ENCODE measurements around the gene MRPS34. TPM values are rescaled to one million over a fixed set of nuclear protein-coding genes. Genes with fewer than 3 reads are reported as not detected.
"Not testable (repeated sequence)": the region's sequence is repeated elsewhere in the genome, so short reads cannot be mapped to it uniquely, and the experiment has no call there.

MRPS34 gene
- total RNA-seq, 1 experiment from 2014 or later = 132 TPM

GRCh38 chr16:1734123-1734522 is 38.8 kb downstream of the MRPS34 start:
- Histone ChIP-seq H3K9me3 (replicated peaks) (peaks cover 5% of the 10 kb centered on the region), H3K36me3 (peaks cover 47% of the 10 kb centered on the region), H3K27ac (no peak overlapping the region), H3K4me1 (replicated peaks) (no peaks in the 10 kb centered on the region), H3K27me3 (replicated peaks) (no peaks in the 10 kb centered on the region), H3K4me3 (no peak overlapping the region)
- DNase-seq (ENCODE audit: low read depth in 1 of 2, low spot score in 2 of 2) = no peak

- H3K27ac ChIP-seq; H3K27me3 ChIP-seq (replicated peaks); H3K4me1 ChIP-seq (replicated peaks); H3K4me3 ChIP-seq; H3K9me3 ChIP-seq (replicated peaks); DNase-seq (ENCODE audit: low read depth in 1 of 2, low spot score in 2 of 2): not testable (repeated sequence)
- peaks cover 58% of the 10 kb centered on the region for H3K36me3 ChIP-seq
These were observed 40.4 kb downstream of the MRPS34 start for GRCh38 chr16:1732551-1732987.

- DNase-seq (ENCODE audit: low read depth in 1 of 2, low spot score in 2 of 2) = no peak
- Histone ChIP-seq H3K27ac (no peak overlapping the region), H3K9me3 (replicated peaks) (peaks cover 5% of the 10 kb centered on the region), H3K36me3 (peaks cover 63% of the 10 kb centered on the region), H3K27me3 (replicated peaks) (no peaks in the 10 kb centered on the region), H3K4me3 (no peak overlapping the region), H3K4me1 (replicated peaks) (no peaks in the 10 kb centered on the region)
These were observed 40.9 kb downstream of the MRPS34 start for GRCh38 chr16:1732071-1732470.

DNA sequence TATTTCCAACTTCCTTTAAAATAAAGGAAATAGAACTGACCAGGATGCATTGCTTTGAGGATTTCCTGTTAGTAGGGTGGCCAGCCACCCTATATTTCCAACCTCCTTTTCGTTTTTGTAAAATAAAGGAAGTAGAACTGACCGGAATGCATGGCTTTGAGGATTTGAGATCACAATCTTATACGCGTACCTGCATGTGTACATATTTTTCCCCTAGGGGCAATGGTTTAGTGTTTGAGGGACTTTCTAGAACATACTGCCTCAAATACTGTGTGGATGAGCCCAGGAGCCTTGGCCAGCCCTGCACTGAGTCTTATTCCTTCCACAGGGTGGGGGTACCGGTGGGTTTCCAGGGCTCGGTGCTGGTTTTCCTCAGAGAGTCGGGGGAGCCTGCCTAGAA is 41.3 kb downstream of the MRPS34 start:
- no peaks in the 10 kb centered on the region for H3K4me1 ChIP-seq (replicated peaks)
- H3K36me3 ChIP-seq = peaks cover 67% of the 10 kb centered on the region
- peaks cover 5% of the 10 kb centered on the region for H3K9me3 ChIP-seq (replicated peaks)

GRCh38 chr16:1731073-1731472 is 41.9 kb downstream of the MRPS34 start:
- Histone ChIP-seq H3K27me3 (replicated peaks) (no peaks in the 10 kb centered on the region), H3K4me3 (no peak overlapping the region), H3K9me3 (replicated peaks) (peaks cover 5% of the 10 kb centered on the region), H3K4me1 (replicated peaks) (no peaks in the 10 kb centered on the region), H3K36me3 (peaks cover 73% of the 10 kb centered on the region), H3K27ac (no peak overlapping the region)
- DNase-seq (ENCODE audit: low read depth in 1 of 2, low spot score in 2 of 2) = no peak

More for the DNA sequence above, 41.3 kb downstream of the MRPS34 start:
- Histone ChIP-seq H3K27me3 (replicated peaks) (no peaks in the 10 kb centered on the region), H3K4me3 (no peak overlapping the region), H3K27ac (no peak overlapping the region)
- no peak for DNase-seq (ENCODE audit: low read depth in 1 of 2, low spot score in 2 of 2)

DNA sequence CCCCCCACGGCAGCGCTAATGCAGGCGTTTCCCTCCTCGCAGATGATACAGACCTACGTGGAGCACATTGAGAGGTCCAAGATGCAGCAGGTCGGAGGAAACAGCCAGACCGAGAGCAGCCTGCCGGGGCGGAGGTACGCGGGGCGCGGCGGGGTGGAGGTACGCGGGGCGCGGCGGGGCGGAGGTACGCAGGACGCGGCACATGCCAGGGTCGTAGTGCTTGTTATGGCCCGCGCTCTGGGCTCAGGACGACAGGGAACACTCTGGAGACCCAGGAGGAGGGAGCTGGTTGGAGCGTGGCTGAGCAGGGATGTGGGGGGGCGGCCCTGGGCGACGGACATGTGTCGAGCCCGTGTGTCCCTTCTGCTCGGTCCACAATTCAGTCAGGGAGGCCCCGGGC is 43.5 kb downstream of the MRPS34 start:
- DNase-seq (ENCODE audit: low read depth in 1 of 2, low spot score in 2 of 2) = no peak
- peaks cover 75% of the 10 kb centered on the region for H3K36me3 ChIP-seq
- H3K4me3 ChIP-seq = no peak overlapping the region
- H3K9me3 ChIP-seq (replicated peaks) = no peaks in the 10 kb centered on the region
- no peaks in the 10 kb centered on the region for H3K27me3 ChIP-seq (replicated peaks)
- no peak overlapping the region for H3K27ac ChIP-seq
- no peaks in the 10 kb centered on the region for H3K4me1 ChIP-seq (replicated peaks)

GRCh38 chr16:1729026-1729425 is 43.9 kb downstream of the MRPS34 start:
- Histone ChIP-seq H3K27ac (no peak overlapping the region), H3K36me3 (peaks cover 75% of the 10 kb centered on the region), H3K4me3 (no peak overlapping the region), H3K4me1 (replicated peaks) (no peaks in the 10 kb centered on the region), H3K9me3 (replicated peaks) (no peaks in the 10 kb centered on the region), H3K27me3 (replicated peaks) (no peaks in the 10 kb centered on the region)
- DNase-seq (ENCODE audit: low read depth in 1 of 2, low spot score in 2 of 2) = no peak

- Histone ChIP-seq H3K4me3 (no peak overlapping the region), H3K27ac (no peak overlapping the region), H3K4me1 (replicated peaks) (peaks cover 9% of the 10 kb centered on the region), H3K27me3 (replicated peaks) (no peaks in the 10 kb centered on the region), H3K36me3 (peaks cover 66% of the 10 kb centered on the region), H3K9me3 (replicated peaks) (no peaks in the 10 kb centered on the region)
- no peak for DNase-seq (ENCODE audit: low read depth in 1 of 2, low spot score in 2 of 2)
These were observed 45.0 kb downstream of the MRPS34 start for GRCh38 chr16:1727651-1728624.

- Histone ChIP-seq H3K27me3 (replicated peaks) (no peaks in the 10 kb centered on the region), H3K4me1 (replicated peaks) (peaks cover 17% of the 10 kb centered on the region), H3K4me3 (no peak overlapping the region), H3K36me3 (peaks cover 59% of the 10 kb centered on the region), H3K27ac (no peak overlapping the region), H3K9me3 (replicated peaks) (no peaks in the 10 kb centered on the region)
- no peak for DNase-seq (ENCODE audit: low read depth in 1 of 2, low spot score in 2 of 2)
These were observed 46.1 kb downstream of the MRPS34 start for GRCh38 chr16:1726661-1727502.

DNA sequence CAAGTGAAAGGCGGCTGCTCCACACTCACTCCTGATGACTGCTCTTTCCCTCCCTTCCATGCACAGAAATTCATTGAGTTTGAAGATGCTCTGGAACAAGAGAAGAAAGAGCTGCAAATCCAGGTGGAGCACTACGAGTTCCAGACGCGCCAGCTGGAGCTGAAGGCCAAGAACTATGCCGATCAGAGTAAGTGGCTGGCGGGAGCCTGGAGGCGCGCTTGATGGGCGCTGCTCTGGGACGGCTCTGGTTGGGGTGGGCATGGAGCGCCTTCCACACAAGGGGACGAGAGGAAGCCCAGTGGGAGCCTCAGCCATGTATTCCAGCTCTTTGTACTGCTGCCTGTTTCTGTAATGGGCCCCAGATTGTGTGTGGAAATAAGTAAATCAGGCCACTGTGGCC is 48.4 kb downstream of the MRPS34 start:
- DNase-seq (ENCODE audit: low read depth in 1 of 2, low spot score in 2 of 2) = no peak
- Histone ChIP-seq H3K4me1 (replicated peaks) (peaks cover 33% of the 10 kb centered on the region), H3K9me3 (replicated peaks) (no peaks in the 10 kb centered on the region), H3K27ac (no peak overlapping the region), H3K4me3 (no peak overlapping the region), H3K27me3 (replicated peaks) (no peaks in the 10 kb centered on the region), H3K36me3 (peaks cover 45% of the 10 kb centered on the region)

DNA sequence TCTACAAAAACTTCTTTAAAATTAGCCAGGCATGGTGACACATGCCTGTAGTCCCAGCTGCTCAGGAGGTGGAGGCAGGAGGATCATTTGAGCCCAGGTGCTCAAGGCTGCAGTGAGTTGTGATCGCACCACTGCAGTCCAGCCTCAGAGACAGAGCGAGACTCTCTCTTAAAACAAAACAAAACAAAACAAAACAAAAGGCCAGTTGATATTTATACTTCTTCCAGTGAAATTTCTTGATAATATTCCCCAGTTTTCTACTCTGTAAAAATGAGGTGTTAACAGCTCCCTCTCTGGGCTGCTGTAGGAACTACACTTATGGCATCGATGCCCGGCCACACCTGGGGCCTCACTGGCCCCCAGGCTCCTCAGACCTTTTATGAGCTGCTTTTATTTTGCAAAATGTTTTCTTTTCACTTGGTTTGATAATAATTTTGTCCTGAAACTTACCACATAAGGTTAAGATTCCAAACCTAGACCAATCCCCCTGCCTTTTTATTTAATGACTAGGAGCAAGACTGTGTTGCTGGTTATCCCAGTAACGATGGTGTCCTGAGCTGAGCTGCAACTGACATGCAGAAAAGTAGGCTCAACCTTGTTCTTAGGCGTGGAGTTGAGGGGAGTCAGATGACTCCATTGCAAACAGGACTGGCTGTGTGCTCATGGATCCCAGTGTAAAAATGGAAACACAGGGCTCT is 49.3 kb downstream of the MRPS34 start:
- Histone ChIP-seq H3K27me3 (replicated peaks) (no peaks in the 10 kb centered on the region), H3K4me3 (no peak overlapping the region), H3K9me3 (replicated peaks) (no peaks in the 10 kb centered on the region), H3K36me3 (peaks cover 41% of the 10 kb centered on the region), H3K4me1 (replicated peaks) (peaks cover 33% of the 10 kb centered on the region), H3K27ac (peak overlapping the region; percentile 37; the same call in 1 of the 2 replicates)
- peak in 1 of 2 experiments; percentile 73 for DNase-seq (ENCODE audit: low read depth in 1 of 2, low spot score in 2 of 2)
